ENCODE data around the gene GNS. TPM values are rescaled to one million over a fixed set of nuclear protein-coding genes. Genes with fewer than 3 reads are reported as not detected.

Gene GNS
- total RNA-seq, 1 donor from 2014 or later: 47.0 TPM

- Mint-ChIP-seq H3K4me3 (no peak overlapping the region), H3K27me3 (ENCODE audit: low read depth) (no peaks in the 10 kb centered on the region), H3K4me1 (peaks cover 39% of the 10 kb centered on the region), H3K36me3 (ENCODE audit: low read depth) (peaks cover 2% of the 10 kb centered on the region), H3K27ac (ENCODE audit: unreplicated experiment) (no peak overlapping the region), H3K9me3 (no peaks in the 10 kb centered on the region)
- no peak for DNase-seq (ENCODE audit: low read depth, low spot score)
- TF ChIP-seq CTCF (conservative IDR thresholded peaks at IDR 0.05): no peak
Measured at GRCh38 chr12:64678835-64679234, 80.4 kb downstream of the GNS start.

DNA sequence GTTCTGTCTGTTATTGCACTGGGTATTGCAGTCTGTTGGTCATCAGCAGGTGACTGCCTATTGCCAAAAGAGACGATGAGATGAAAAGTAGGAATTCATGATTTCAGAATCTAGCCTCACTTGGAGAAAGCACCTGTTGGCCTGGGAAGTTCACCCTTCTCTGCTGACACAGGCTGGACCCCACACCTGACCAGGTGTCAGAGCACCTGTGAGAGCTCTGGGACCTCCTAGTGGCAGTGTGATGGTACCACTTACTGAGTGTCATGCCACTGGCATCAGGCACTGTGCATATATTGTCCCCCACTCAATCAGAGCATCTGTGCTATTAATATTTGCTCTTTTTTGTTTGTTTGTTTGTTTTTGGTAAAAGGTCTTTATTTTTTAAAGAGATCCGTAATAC is 81.0 kb downstream of the GNS start:
- DNase-seq (ENCODE audit: low read depth, low spot score): no peak
- Mint-ChIP-seq H3K27me3 (ENCODE audit: low read depth) (no peaks in the 10 kb centered on the region), H3K4me1 (peaks cover 39% of the 10 kb centered on the region), H3K9me3 (no peaks in the 10 kb centered on the region), H3K27ac (ENCODE audit: unreplicated experiment) (no peak overlapping the region), H3K4me3 (no peak overlapping the region), H3K36me3 (ENCODE audit: low read depth) (no peaks in the 10 kb centered on the region)
- TF ChIP-seq CTCF (conservative IDR thresholded peaks at IDR 0.05): no peak

- DNase-seq (ENCODE audit: low read depth, low spot score): no peak
- peaks cover 37% of the 10 kb centered on the region for H3K4me1 Mint-ChIP-seq
- TF ChIP-seq CTCF (conservative IDR thresholded peaks at IDR 0.05): no peak
- H3K4me3 Mint-ChIP-seq: no peak overlapping the region
- no peak overlapping the region for H3K27ac Mint-ChIP-seq (ENCODE audit: unreplicated experiment)
- H3K9me3 Mint-ChIP-seq: no peaks in the 10 kb centered on the region
- no peaks in the 10 kb centered on the region for H3K36me3 Mint-ChIP-seq (ENCODE audit: low read depth)
- no peaks in the 10 kb centered on the region for H3K27me3 Mint-ChIP-seq (ENCODE audit: low read depth)
Measured at GRCh38 chr12:64675795-64676194, 83.4 kb downstream of the GNS start.

- Mint-ChIP-seq H3K27ac (ENCODE audit: unreplicated experiment) (no peak overlapping the region), H3K4me3 (no peak overlapping the region), H3K9me3 (no peaks in the 10 kb centered on the region), H3K36me3 (ENCODE audit: low read depth) (no peaks in the 10 kb centered on the region), H3K4me1 (peaks cover 43% of the 10 kb centered on the region), H3K27me3 (ENCODE audit: low read depth) (no peaks in the 10 kb centered on the region)
- no peak for TF ChIP-seq CTCF (conservative IDR thresholded peaks at IDR 0.05)
- no peak for DNase-seq (ENCODE audit: low read depth, low spot score)
Measured at GRCh38 chr12:64674367-64674922, 84.8 kb downstream of the GNS start.

DNA sequence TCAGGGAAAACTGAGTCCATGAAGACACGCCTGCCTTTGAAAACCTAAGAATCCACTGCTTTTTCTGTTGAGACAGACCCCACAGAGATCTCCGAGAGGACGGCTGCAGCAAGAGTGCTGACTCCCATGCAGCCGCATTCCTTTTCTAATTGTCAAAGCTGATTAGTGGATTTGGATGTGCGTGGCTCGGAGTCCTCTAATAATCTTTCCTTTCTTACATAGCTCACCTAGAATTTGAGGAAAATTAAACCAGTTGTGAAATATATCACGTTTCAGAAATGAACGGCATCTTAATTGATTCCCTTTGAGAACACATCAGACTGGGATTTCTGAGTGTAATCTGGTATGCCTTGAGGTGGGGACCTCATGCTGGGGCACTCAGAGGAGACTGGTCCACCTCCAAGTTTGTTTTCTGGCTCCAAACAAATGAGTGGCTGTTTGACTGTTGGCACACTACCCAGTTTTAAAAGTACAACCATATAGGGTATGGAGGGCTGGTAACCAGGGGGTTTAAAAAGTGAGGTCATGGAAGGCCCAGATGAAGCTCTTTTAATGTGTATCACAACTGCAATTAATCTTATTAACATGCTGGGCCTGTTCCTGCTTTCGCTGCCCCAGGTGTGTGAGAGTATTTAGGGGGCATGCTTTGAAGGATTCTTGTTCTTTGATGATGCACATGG is 85.6 kb downstream of the GNS start:
- no peak overlapping the region for H3K4me3 Mint-ChIP-seq
- TF ChIP-seq CTCF (conservative IDR thresholded peaks at IDR 0.05): no peak
- H3K4me1 Mint-ChIP-seq: peaks cover 49% of the 10 kb centered on the region
- H3K27me3 Mint-ChIP-seq (ENCODE audit: low read depth): no peaks in the 10 kb centered on the region
- H3K9me3 Mint-ChIP-seq: no peaks in the 10 kb centered on the region
- DNase-seq (ENCODE audit: low read depth, low spot score): no peak
- H3K36me3 Mint-ChIP-seq (ENCODE audit: low read depth): no peaks in the 10 kb centered on the region
- peak overlapping the region; percentile 89 for H3K27ac Mint-ChIP-seq (ENCODE audit: unreplicated experiment)
